HUES48 (cell line): ENCODE measurements around the gene PTGDS.

Experiments
- H3K27ac ChIP-seq: one replicate; pipeline ENCODE4 v1.7.0; 2013; ENCODE audit warnings: low read depth, low read length, inconsistent platforms
- H3K27me3 ChIP-seq: 2 replicates; pipeline ENCODE4 v1.6.1; 2013; ENCODE audit warnings: mild to moderate bottlenecking, low read length; ENCODE audit not compliant: control insufficient read depth, insufficient read depth
- H3K36me3 ChIP-seq: 2 replicates; pipeline ENCODE4 v1.6.1; 2013; ENCODE audit warnings: low read length; ENCODE audit not compliant: control insufficient read depth, insufficient read depth
- H3K4me1 ChIP-seq: 2 replicates; pipeline ENCODE4 v1.6.1; 2013; ENCODE audit warnings: mild to moderate bottlenecking, low read length; ENCODE audit not compliant: control insufficient read depth, insufficient read depth
- H3K4me3 ChIP-seq: 2 replicates; pipeline ENCODE4 v1.5.1; 2013; ENCODE audit warnings: mild to moderate bottlenecking, low read depth, low read length
- H3K9ac ChIP-seq: 2 replicates; pipeline ENCODE4 v1.6.1; 2013; ENCODE audit warnings: mild to moderate bottlenecking, low read depth, low read length, moderate library complexity
- H3K9me3 ChIP-seq: 2 replicates; pipeline ENCODE4 v1.6.1; 2013; ENCODE audit warnings: low read length; ENCODE audit not compliant: control insufficient read depth, insufficient read depth

The PTGDS gene

GRCh38 chr9:137028263-137029057, 51.2 kb downstream of the PTGDS start:
- H3K27ac ChIP-seq = no peak overlapping the region
- H3K27me3 ChIP-seq = peaks cover 24% of the 10 kb centered on the region
- H3K36me3 ChIP-seq = no peaks in the 10 kb centered on the region
- no peaks in the 10 kb centered on the region for H3K9me3 ChIP-seq
- H3K9ac ChIP-seq = no peak overlapping the region
- peak overlapping the region; percentile 61 for H3K4me3 ChIP-seq
- 0 out of 2 replicates have a peak, but pooled peaks cover 2% of the 10 kb centered on the region for H3K4me1 ChIP-seq

GRCh38 chr9:137029058-137029936, 52.0 kb downstream of the PTGDS start:
- Histone ChIP-seq H3K4me3 (peak overlapping the region; percentile 61; the same call in 1 of the 2 replicates), H3K9ac (no peak overlapping the region)

GRCh38 chr9:137030006-137030405, 52.7 kb downstream of the PTGDS start:
- Histone ChIP-seq H3K36me3 (no peaks in the 10 kb centered on the region), H3K27me3 (peaks cover 24% of the 10 kb centered on the region), H3K9ac (no peak overlapping the region), H3K4me1 (0 out of 2 replicates have a peak, but pooled peaks cover 2% of the 10 kb centered on the region), H3K4me3 (no peak overlapping the region), H3K9me3 (no peaks in the 10 kb centered on the region), H3K27ac (no peak overlapping the region)

More at GRCh38 chr9:137029058-137029936, 52.0 kb downstream of the PTGDS start:
- Histone ChIP-seq H3K9me3 (no peaks in the 10 kb centered on the region), H3K4me1 (0 out of 2 replicates have a peak, but pooled peaks cover 2% of the 10 kb centered on the region), H3K27me3 (peaks cover 24% of the 10 kb centered on the region), H3K27ac (no peak overlapping the region), H3K36me3 (no peaks in the 10 kb centered on the region)

GRCh38 chr9:137030538-137031527, 53.5 kb downstream of the PTGDS start:
- Histone ChIP-seq H3K27me3 (peaks cover 24% of the 10 kb centered on the region), H3K9ac (no peak overlapping the region)

More at GRCh38 chr9:137030538-137031527, 53.5 kb downstream of the PTGDS start:
- H3K36me3 ChIP-seq = no peaks in the 10 kb centered on the region
- H3K27ac ChIP-seq = no peak overlapping the region
- H3K9me3 ChIP-seq = no peaks in the 10 kb centered on the region
- H3K4me1 ChIP-seq = 0 out of 2 replicates have a peak, but pooled peaks cover 2% of the 10 kb centered on the region
- H3K4me3 ChIP-seq = no peak overlapping the region
